ENCODE data around the gene NNT.

Gene NNT

GRCh38 chr5:43603344-43604217 lies 601 bp downstream of the NNT start:
- peaks cover 35% of the 10 kb centered on the region for H3K36me3 ChIP-seq
- H3K9ac ChIP-seq = peak overlapping the region; percentile 94
- no peaks in the 10 kb centered on the region for H3K9me3 ChIP-seq
- peaks cover 58% of the 10 kb centered on the region for H3K4me1 ChIP-seq
- H3K27ac ChIP-seq = peak overlapping the region; percentile 96
- peak overlapping the region; percentile 93 for H3K4me2 ChIP-seq
- H4K20me1 ChIP-seq = peaks cover 34% of the 10 kb centered on the region
- no peaks in the 10 kb centered on the region for H3K27me3 ChIP-seq
- peak overlapping the region; percentile 91 for H3K4me3 ChIP-seq
- TF ChIP-seq Cebpa-rat (IDR thresholded peaks at IDR 0.05) = no peak

- no peak for TF ChIP-seq Cebpa-rat (IDR thresholded peaks at IDR 0.05)
- Histone ChIP-seq H3K9ac (peak overlapping the region; percentile 94), H3K9me3 (no peaks in the 10 kb centered on the region), H3K27me3 (no peaks in the 10 kb centered on the region), H3K4me2 (peak overlapping the region; percentile 93), H3K4me1 (peaks cover 57% of the 10 kb centered on the region), H3K36me3 (peaks cover 46% of the 10 kb centered on the region), H4K20me1 (peaks cover 45% of the 10 kb centered on the region), H3K27ac (peak overlapping the region; percentile 96), H3K4me3 (peak overlapping the region; percentile 91)
These were observed 1.7 kb downstream of the NNT start for GRCh38 chr5:43604699-43605098.

DNA sequence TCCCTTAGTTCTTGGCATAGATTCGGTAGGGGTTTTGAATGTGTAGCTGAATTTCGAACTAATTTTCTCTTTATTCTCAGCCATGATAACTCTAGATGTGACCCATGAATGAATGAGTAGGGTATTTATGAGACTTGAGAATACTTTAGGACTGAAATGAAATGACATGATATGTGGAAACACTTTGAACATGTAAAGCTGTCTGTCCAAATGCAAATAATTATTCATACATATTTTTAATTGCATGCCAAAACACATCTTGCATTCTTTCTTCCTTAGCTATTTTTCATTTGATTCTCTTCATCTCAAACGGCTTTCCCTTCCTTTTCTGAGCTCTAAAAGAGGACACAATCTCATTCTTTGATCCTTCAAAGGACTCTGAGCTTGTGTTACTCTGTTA lies 3.4 kb downstream of the NNT start:
- no peak for TF ChIP-seq Cebpa-rat (IDR thresholded peaks at IDR 0.05)
- Histone ChIP-seq H3K4me2 (peak overlapping the region; percentile 11; the same call in 1 of the 2 replicates), H3K9ac (no peak overlapping the region), H3K27me3 (no peaks in the 10 kb centered on the region), H3K27ac (no peak overlapping the region), H3K4me1 (peaks cover 43% of the 10 kb centered on the region), H3K9me3 (no peaks in the 10 kb centered on the region), H3K4me3 (no peak overlapping the region), H3K36me3 (peaks cover 59% of the 10 kb centered on the region), H4K20me1 (peaks cover 58% of the 10 kb centered on the region)

- Histone ChIP-seq H3K36me3 (peaks cover 80% of the 10 kb centered on the region), H3K9ac (no peak overlapping the region), H3K4me1 (peaks cover 35% of the 10 kb centered on the region), H3K27me3 (no peaks in the 10 kb centered on the region), H3K4me3 (no peak overlapping the region), H3K4me2 (no peak overlapping the region), H3K27ac (no peak overlapping the region), H4K20me1 (peaks cover 78% of the 10 kb centered on the region), H3K9me3 (no peaks in the 10 kb centered on the region)
- no peak for TF ChIP-seq Cebpa-rat (IDR thresholded peaks at IDR 0.05)
These were observed 5.4 kb downstream of the NNT start for GRCh38 chr5:43608406-43608805.

GRCh38 chr5:43609752-43610151 lies 6.8 kb downstream of the NNT start:
- no peak for TF ChIP-seq Cebpa-rat (IDR thresholded peaks at IDR 0.05)
- no peak overlapping the region for H3K27ac ChIP-seq
- peaks cover 91% of the 10 kb centered on the region for H3K36me3 ChIP-seq
- peaks cover 76% of the 10 kb centered on the region for H4K20me1 ChIP-seq
- H3K9me3 ChIP-seq = no peaks in the 10 kb centered on the region
- peaks cover 28% of the 10 kb centered on the region for H3K4me1 ChIP-seq
- no peaks in the 10 kb centered on the region for H3K27me3 ChIP-seq
- no peak overlapping the region for H3K9ac ChIP-seq
- H3K4me2 ChIP-seq = no peak overlapping the region
- H3K4me3 ChIP-seq = no peak overlapping the region

DNA sequence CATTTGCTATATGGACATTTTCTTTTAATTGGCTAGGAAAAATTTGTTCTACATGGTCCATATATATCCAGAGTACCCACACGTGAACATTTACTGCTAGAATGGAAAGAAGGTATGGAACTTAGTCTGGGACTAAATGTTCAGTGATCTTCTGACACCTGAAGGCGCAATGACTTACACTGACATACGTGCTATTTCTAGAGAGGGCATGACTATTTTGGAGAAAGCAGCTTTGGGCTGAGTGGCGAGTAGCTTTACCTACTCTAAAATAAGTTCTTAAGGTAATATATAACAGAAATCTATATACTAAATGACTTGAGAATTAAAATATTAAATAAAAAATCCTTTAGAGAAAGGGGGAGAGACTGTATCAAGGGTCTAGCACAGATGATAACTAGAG lies 10.4 kb downstream of the NNT start:
- peaks cover 55% of the 10 kb centered on the region for H4K20me1 ChIP-seq
- peaks cover 91% of the 10 kb centered on the region for H3K36me3 ChIP-seq

GRCh38 chr5:43615445-43616184 lies 12.6 kb downstream of the NNT start:
- Histone ChIP-seq H3K4me2 (no peak overlapping the region), H3K27me3 (no peaks in the 10 kb centered on the region), H3K9me3 (no peaks in the 10 kb centered on the region), H3K4me3 (no peak overlapping the region), H4K20me1 (peaks cover 32% of the 10 kb centered on the region), H3K36me3 (peaks cover 91% of the 10 kb centered on the region), H3K4me1 (no peaks in the 10 kb centered on the region), H3K27ac (no peak overlapping the region), H3K9ac (no peak overlapping the region)
- no peak for TF ChIP-seq Cebpa-rat (IDR thresholded peaks at IDR 0.05)

More for the DNA sequence above, 10.4 kb downstream of the NNT start:
- no peak for TF ChIP-seq Cebpa-rat (IDR thresholded peaks at IDR 0.05)
- H3K9me3 ChIP-seq = no peaks in the 10 kb centered on the region
- no peak overlapping the region for H3K27ac ChIP-seq
- no peaks in the 10 kb centered on the region for H3K27me3 ChIP-seq
- H3K4me3 ChIP-seq = no peak overlapping the region
- H3K4me2 ChIP-seq = no peak overlapping the region
- no peak overlapping the region for H3K9ac ChIP-seq
- 0 out of 2 replicates have a peak, but pooled peaks cover 2% of the 10 kb centered on the region for H3K4me1 ChIP-seq

GRCh38 chr5:43616535-43616934 lies 13.6 kb downstream of the NNT start:
- no peak overlapping the region for H3K4me3 ChIP-seq
- no peak overlapping the region for H3K4me2 ChIP-seq
- no peak for TF ChIP-seq Cebpa-rat (IDR thresholded peaks at IDR 0.05)
- peaks cover 27% of the 10 kb centered on the region for H4K20me1 ChIP-seq
- H3K9ac ChIP-seq = no peak overlapping the region
- H3K4me1 ChIP-seq = no peaks in the 10 kb centered on the region
- no peaks in the 10 kb centered on the region for H3K27me3 ChIP-seq
- H3K27ac ChIP-seq = no peak overlapping the region
- H3K36me3 ChIP-seq = peaks cover 94% of the 10 kb centered on the region
- H3K9me3 ChIP-seq = no peaks in the 10 kb centered on the region

DNA sequence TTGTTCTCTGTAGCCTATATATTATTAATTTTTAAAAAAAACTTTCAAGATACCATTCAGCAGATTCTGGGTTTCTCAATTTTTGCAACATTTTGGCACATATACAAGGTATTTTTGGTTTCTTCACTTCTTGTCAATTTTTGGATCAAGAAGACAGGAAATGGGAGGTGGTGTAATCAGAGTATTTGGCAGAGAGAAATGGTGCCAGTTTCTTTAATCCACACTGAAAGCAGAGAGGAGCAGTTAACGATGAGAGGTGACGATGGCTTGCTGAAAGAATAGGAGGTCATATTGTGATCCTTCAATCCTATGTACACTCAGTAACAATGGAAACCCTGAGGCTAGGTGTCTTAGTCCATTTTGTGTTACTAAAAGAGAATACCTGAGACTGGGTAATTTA lies 16.4 kb downstream of the NNT start:
- H3K27me3 ChIP-seq = no peaks in the 10 kb centered on the region
- H3K9me3 ChIP-seq = no peaks in the 10 kb centered on the region
- H3K27ac ChIP-seq = no peak overlapping the region
- H3K4me2 ChIP-seq = no peak overlapping the region
- no peak for TF ChIP-seq Cebpa-rat (IDR thresholded peaks at IDR 0.05)
- no peaks in the 10 kb centered on the region for H3K4me1 ChIP-seq
- H4K20me1 ChIP-seq = peaks cover 29% of the 10 kb centered on the region
- no peak overlapping the region for H3K9ac ChIP-seq
- H3K36me3 ChIP-seq = peaks cover 94% of the 10 kb centered on the region
- no peak overlapping the region for H3K4me3 ChIP-seq

GRCh38 chr5:43619911-43620310 lies 16.9 kb downstream of the NNT start:
- H3K36me3 ChIP-seq = peaks cover 94% of the 10 kb centered on the region
- H3K9me3 ChIP-seq = no peaks in the 10 kb centered on the region
- no peak overlapping the region for H3K27ac ChIP-seq
- no peak overlapping the region for H3K4me2 ChIP-seq
- H3K4me3 ChIP-seq = no peak overlapping the region
- H3K9ac ChIP-seq = no peak overlapping the region
- TF ChIP-seq Cebpa-rat (IDR thresholded peaks at IDR 0.05) = no peak
- peaks cover 30% of the 10 kb centered on the region for H4K20me1 ChIP-seq
- no peaks in the 10 kb centered on the region for H3K27me3 ChIP-seq
- H3K4me1 ChIP-seq = no peaks in the 10 kb centered on the region

Data from BLaER1 (cell line).